ENCODE results near the gene WBP4.
A peak's percentile ranks its signal among the peaks of the same experiment; 100 is the strongest.

The WBP4 gene

DNA sequence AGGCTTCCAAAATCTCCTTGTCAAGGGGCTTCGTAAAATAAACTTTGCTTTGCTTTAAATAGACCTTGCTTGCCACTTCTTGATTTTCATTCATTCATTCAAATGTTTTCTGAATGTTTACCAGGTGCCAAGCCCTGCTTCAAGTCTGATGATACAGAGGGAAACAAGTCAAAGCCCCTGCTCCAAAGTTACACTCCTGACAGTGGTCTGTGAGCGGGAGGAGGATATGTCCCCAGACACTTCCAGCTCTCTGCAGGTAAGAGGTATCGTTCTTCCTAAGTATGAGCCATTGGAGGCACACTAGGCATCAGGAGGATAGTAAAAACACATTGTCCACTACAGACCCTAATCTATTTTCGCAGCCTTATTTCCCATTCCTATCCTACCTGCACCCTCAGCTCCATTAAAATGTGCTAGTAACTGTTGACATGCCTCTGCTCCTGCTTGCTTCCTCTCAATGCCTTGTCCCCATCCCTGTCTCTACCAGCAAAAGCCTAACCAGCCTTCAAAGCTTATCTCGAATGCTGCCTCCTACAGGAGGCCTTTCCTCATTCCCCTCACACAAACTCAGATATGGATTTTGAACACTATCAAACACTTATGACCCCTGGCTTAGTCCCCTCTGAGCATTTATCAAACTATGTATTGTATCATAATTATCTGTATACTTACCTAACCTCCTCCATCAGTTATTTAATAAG is 6.2 kb upstream of the WBP4 start:
- no peak overlapping the region for H2AFZ ChIP-seq (ENCODE audit: low read depth)
- TF ChIP-seq, protein P1, sequence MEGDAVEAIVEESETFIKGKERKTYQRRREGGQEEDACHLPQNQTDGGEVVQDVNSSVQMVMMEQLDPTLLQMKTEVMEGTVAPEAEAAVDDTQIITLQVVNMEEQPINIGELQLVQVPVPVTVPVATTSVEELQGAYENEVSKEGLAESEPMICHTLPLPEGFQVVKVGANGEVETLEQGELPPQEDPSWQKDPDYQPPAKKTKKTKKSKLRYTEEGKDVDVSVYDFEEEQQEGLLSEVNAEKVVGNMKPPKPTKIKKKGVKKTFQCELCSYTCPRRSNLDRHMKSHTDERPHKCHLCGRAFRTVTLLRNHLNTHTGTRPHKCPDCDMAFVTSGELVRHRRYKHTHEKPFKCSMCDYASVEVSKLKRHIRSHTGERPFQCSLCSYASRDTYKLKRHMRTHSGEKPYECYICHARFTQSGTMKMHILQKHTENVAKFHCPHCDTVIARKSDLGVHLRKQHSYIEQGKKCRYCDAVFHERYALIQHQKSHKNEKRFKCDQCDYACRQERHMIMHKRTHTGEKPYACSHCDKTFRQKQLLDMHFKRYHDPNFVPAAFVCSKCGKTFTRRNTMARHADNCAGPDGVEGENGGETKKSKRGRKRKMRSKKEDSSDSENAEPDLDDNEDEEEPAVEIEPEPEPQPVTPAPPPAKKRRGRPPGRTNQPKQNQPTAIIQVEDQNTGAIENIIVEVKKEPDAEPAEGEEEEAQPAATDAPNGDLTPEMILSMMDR (conservative IDR thresholded peaks at IDR 0.05; ENCODE audit: low read depth, low read length): 0 out of 2 replicates have a peak, but pooled peaks have one; percentile 22
- H3K79me2 ChIP-seq (ENCODE audit: insufficient read depth, low read depth): peaks cover 94% of the 10 kb centered on the region
- no peaks in the 10 kb centered on the region for H3K27me3 ChIP-seq (ENCODE audit: insufficient read depth, low read depth)
- H3K4me3 ChIP-seq (IDR thresholded peaks at IDR 0.05; ENCODE audit: insufficient read depth, low read depth, low read length): no peak overlapping the region
- H3K36me3 ChIP-seq (ENCODE audit: insufficient read depth): no peaks in the 10 kb centered on the region
- H3K9ac ChIP-seq: no peak overlapping the region
- no peak overlapping the region for H3K27ac ChIP-seq
- H4K20me1 ChIP-seq (ENCODE audit: insufficient read depth): no peaks in the 10 kb centered on the region
- peaks cover 51% of the 10 kb centered on the region for H3K4me1 ChIP-seq (ENCODE audit: low read depth, poor library complexity, severe bottlenecking)
- H3K4me2 ChIP-seq: 0 out of 2 replicates have a peak overlapping the region, but pooled peaks have one; percentile 29

DNA sequence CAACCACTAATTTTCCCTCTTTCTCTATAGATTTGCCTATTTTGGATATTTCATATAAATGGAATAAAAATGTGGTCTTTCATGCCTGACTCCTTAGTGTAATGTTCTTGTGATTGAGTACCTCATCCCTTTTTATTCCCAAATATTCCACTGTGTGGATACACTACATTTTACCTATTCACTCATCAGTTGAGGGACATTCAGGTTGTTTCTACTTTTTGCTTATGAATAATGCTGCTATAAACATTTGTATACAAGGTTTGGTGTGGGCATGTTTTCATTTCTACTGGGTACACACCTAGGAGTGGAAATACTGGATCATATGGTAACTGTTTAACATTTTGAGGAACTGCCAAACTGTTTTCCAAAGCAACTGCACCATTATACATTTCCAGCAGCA is 5.1 kb upstream of the WBP4 start:
- Histone ChIP-seq H3K4me2 (0 out of 2 replicates have a peak overlapping the region, but pooled peaks have one; percentile 9), H3K27ac (no peak overlapping the region), H4K20me1 (ENCODE audit: insufficient read depth) (no peaks in the 10 kb centered on the region), H3K79me2 (ENCODE audit: insufficient read depth, low read depth) (peaks cover 94% of the 10 kb centered on the region), H3K4me3 (IDR thresholded peaks at IDR 0.05; ENCODE audit: insufficient read depth, low read depth, low read length) (no peak overlapping the region), H2AFZ (ENCODE audit: low read depth) (no peak overlapping the region), H3K9ac (no peak overlapping the region), H3K27me3 (ENCODE audit: insufficient read depth, low read depth) (no peaks in the 10 kb centered on the region), H3K36me3 (ENCODE audit: insufficient read depth) (no peaks in the 10 kb centered on the region), H3K4me1 (ENCODE audit: low read depth, poor library complexity, severe bottlenecking) (peaks cover 51% of the 10 kb centered on the region)
- TF ChIP-seq, protein P1 (conservative IDR thresholded peaks at IDR 0.05; ENCODE audit: low read depth, low read length): no peak

DNA sequence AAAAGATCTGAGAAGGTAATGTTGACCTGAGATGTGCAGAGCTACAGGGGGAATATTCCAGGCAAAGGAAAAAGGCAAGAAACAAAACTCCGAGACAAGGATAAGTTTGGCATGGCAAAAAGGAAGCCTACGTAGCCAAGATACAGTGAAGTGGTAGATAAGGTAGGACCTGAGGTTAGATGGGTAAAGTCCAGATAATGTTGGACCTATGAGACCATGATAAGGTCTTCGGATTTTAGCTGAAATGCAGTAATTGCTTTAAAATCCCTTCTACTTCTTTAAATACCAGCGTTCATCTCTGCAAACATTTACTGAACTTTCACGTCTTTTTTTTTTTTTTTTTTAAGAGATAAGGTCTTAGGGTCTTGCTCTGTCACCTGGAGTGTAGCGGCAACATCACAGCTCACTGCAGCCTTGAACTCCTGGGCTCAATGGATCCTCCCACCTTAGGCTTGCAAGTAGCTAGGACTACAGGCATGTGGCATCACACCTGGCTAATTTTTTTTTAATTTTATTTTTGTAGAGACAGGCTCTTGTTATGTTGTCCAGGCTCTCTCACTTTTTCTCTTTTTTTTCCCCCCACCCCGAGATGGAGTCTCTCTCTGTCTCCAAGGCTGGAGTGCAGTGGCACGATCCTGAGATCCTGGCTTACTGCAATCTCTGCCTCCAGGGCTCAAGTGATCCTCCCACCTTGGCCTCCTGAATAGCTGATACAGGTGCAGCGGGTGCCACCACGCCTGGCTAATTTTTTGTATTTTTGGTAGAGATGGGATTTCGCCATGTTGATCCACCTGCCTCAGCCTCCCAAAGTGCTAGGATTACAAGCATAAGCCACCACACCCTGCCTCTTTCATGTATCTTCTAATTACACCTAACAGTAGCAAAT is 4.2 kb upstream of the WBP4 start:
- Histone ChIP-seq H3K4me1 (ENCODE audit: low read depth, poor library complexity, severe bottlenecking) (peaks cover 47% of the 10 kb centered on the region), H3K79me2 (ENCODE audit: insufficient read depth, low read depth) (peaks cover 88% of the 10 kb centered on the region), H3K4me3 (IDR thresholded peaks at IDR 0.05; ENCODE audit: insufficient read depth, low read depth, low read length) (no peak overlapping the region), H3K27me3 (ENCODE audit: insufficient read depth, low read depth) (no peaks in the 10 kb centered on the region), H3K4me2 (0 out of 2 replicates have a peak overlapping the region, but pooled peaks have one; percentile 9), H2AFZ (ENCODE audit: low read depth) (no peak overlapping the region), H3K27ac (no peak overlapping the region), H4K20me1 (ENCODE audit: insufficient read depth) (no peaks in the 10 kb centered on the region), H3K9ac (no peak overlapping the region), H3K36me3 (ENCODE audit: insufficient read depth) (no peaks in the 10 kb centered on the region)
- TF ChIP-seq, protein P1 (conservative IDR thresholded peaks at IDR 0.05; ENCODE audit: low read depth, low read length): no peak

DNA sequence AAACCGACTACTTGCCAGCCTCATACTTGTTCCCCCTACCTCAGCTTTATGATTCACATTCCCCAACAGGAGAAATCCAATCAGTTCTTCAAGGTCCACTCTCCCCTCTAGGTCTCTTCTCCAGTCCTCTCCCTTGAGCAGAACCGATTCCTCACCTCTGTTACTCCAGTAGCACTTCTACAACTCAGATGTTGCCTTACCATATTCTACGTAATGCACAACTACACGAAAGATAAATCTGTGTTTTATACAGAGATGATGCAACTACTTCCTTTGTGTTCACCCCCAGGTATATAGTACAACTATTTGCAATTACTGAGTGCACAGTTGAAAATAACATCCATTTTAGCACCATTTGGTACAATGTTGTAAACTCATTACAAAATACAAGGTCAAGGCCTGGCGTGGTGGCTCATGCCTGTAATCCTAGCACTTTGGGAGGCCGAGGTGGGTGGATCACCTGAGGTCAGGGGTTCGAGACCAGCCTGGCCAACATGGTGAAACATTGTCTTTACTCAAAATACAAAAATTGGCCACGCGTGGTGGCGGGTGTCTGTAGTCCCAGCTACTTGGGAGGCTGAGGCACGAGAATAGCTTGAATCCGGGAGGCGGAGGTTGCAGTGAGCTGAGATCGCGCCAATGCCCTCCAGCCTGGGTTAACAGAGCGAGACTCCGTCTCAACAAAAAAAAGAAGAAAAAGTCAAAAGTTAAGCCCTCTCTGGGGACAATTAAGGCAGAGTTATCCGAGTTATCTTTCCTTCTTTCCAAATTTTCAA is 2.8 kb upstream of the WBP4 start:
- no peaks in the 10 kb centered on the region for H3K36me3 ChIP-seq (ENCODE audit: insufficient read depth)
- no peaks in the 10 kb centered on the region for H3K27me3 ChIP-seq (ENCODE audit: insufficient read depth, low read depth)
- peak overlapping the region; percentile 80 for H3K4me2 ChIP-seq
- TF ChIP-seq, protein P1 (conservative IDR thresholded peaks at IDR 0.05; ENCODE audit: low read depth, low read length): no peak
- H4K20me1 ChIP-seq (ENCODE audit: insufficient read depth): no peaks in the 10 kb centered on the region
- H3K4me1 ChIP-seq (ENCODE audit: low read depth, poor library complexity, severe bottlenecking): peaks cover 52% of the 10 kb centered on the region
- H3K9ac ChIP-seq: peak overlapping the region; percentile 88; the same call in 1 of the 2 replicates
- H3K79me2 ChIP-seq (ENCODE audit: insufficient read depth, low read depth): peaks cover 88% of the 10 kb centered on the region
- H2AFZ ChIP-seq (ENCODE audit: low read depth): no peak overlapping the region
- H3K27ac ChIP-seq: peak overlapping the region; percentile 95
- H3K4me3 ChIP-seq (IDR thresholded peaks at IDR 0.05; ENCODE audit: insufficient read depth, low read depth, low read length): no peak overlapping the region
